ENCODE measurements around the gene UCP2.

DNA sequence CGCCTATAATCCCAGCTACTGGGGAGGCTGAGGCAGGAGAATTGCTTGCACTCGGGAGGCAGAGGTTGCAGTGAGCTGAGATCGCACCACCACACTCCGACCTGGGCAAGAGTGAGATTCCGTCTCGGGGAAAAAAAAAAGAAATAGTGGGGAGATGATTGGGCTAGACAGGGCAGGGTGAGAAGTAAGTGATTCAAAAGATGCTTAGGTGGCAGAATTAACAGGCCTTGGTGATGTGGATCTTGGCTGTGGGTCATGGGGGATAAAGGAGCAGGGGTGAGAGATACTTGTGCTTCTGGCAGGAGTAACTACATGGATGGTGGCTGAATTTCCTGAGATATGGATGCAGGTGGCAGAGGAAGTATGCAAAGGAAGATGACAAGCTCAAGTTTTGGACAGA, 39.4 kb upstream of the UCP2 start:
- TF ChIP-seq, protein P1, sequence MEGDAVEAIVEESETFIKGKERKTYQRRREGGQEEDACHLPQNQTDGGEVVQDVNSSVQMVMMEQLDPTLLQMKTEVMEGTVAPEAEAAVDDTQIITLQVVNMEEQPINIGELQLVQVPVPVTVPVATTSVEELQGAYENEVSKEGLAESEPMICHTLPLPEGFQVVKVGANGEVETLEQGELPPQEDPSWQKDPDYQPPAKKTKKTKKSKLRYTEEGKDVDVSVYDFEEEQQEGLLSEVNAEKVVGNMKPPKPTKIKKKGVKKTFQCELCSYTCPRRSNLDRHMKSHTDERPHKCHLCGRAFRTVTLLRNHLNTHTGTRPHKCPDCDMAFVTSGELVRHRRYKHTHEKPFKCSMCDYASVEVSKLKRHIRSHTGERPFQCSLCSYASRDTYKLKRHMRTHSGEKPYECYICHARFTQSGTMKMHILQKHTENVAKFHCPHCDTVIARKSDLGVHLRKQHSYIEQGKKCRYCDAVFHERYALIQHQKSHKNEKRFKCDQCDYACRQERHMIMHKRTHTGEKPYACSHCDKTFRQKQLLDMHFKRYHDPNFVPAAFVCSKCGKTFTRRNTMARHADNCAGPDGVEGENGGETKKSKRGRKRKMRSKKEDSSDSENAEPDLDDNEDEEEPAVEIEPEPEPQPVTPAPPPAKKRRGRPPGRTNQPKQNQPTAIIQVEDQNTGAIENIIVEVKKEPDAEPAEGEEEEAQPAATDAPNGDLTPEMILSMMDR (IDR thresholded peaks at IDR 0.05), result no peak
- no peak for TF ChIP-seq POLR2A (IDR thresholded peaks at IDR 0.05)

Measured in heart left ventricle (tissue), 13 donors.